Muscle of leg (tissue), 11 donors: ENCODE measurements around the gene ZNF778. TPM values are rescaled to one million over a fixed set of nuclear protein-coding genes. Genes with fewer than 3 reads are reported as not detected.
"Not testable (repeated sequence)": the region's sequence is repeated elsewhere in the genome, so short reads cannot be mapped to it uniquely, and the experiment has no call there.

Experiments
- DNase-seq: peaks from one replicate; pipeline ENCODE4 v3.0.0; 2013
- H3K27ac ChIP-seq: one replicate; pipeline ENCODE4 v1.5.1; 2013; ENCODE audit warnings: mild to moderate bottlenecking, low read length, control low read depth
- H3K27me3 ChIP-seq: one replicate; pipeline ENCODE4 v1.6.1; 2013; ENCODE audit warnings: low read length; ENCODE audit not compliant: control insufficient read depth, insufficient read depth
- H3K36me3 ChIP-seq: one replicate; pipeline ENCODE4 v1.6.1; 2013; ENCODE audit warnings: low read length; ENCODE audit not compliant: control insufficient read depth, insufficient read depth
- H3K4me1 ChIP-seq: one replicate; pipeline ENCODE4 v1.6.1; 2013; ENCODE audit warnings: low read length; ENCODE audit not compliant: control insufficient read depth, insufficient read depth
- H3K4me3 ChIP-seq: one replicate; pipeline ENCODE4 v1.5.1; 2013; ENCODE audit warnings: low read length, control low read depth
- H3K9me3 ChIP-seq: replicated peaks from 2 replicates; pipeline ENCODE4 v1.6.1; 2013; ENCODE audit warnings: low read depth, low read length; ENCODE audit not compliant: control insufficient read depth
- WGBS: methylation state at CpG from one replicate; pipeline ENCODE4 v1.1.5; 2013; ENCODE audit warnings: missing lambda C conversion rate; ENCODE audit not compliant: insufficient coverage; 5-methylcytosine and 5-hydroxymethylcytosine counted together
- polyA plus RNA-seq, 8 donors: library from polyadenylated mRNA; unstranded; fragments of 120-200 nt; gene quantifications; one replicate each; pipeline versions ENCODE4 v1.2.1 to v1.2.3, GENCODE V29; 2013; ENCODE audit warnings: inconsistent platforms in 1 of 8, low replicate concordance in 1 of 8; ENCODE audit not compliant: insufficient read length in 8 of 8, insufficient read depth in 1 of 8
- total RNA-seq: library from RNA; stranded (reverse); fragments of 120-200 nt; gene quantifications from one replicate; pipeline ENCODE4 v1.2.4, GENCODE V29; 2013

ZNF778 gene
- total and polyA plus RNA-seq, 9 donors: 4.6 to 7.7 (median 5.6) TPM

- peaks cover 54% of the 10 kb centered on the region for H3K36me3 ChIP-seq
- H3K27me3 ChIP-seq, H3K27ac ChIP-seq, H3K4me3 ChIP-seq, H3K9me3 ChIP-seq, H3K4me1 ChIP-seq, DNase-seq: not testable (repeated sequence)
- 91% methylated on average over 16 of the region's 25 CpGs for WGBS
Observed at GRCh38 chr16:89188471-89189357, 28.8 kb upstream of the ZNF778 start.

GRCh38 chr16:89189358-89190025, 28.0 kb upstream of the ZNF778 start:
- H3K27me3 ChIP-seq: peaks cover 2% of the 10 kb centered on the region
- DNase-seq: peak; percentile 6
- 31% methylated on average over 2 of the region's 14 CpGs for WGBS
- H3K4me1 ChIP-seq: no peaks in the 10 kb centered on the region
- peaks cover 56% of the 10 kb centered on the region for H3K36me3 ChIP-seq
- no peak overlapping the region for H3K27ac ChIP-seq
- H3K9me3 ChIP-seq: no peaks in the 10 kb centered on the region
- H3K4me3 ChIP-seq: no peak overlapping the region

GRCh38 chr16:89190150-89190958, 27.1 kb upstream of the ZNF778 start:
- peak; percentile 6 for DNase-seq
- no peaks in the 10 kb centered on the region for H3K4me1 ChIP-seq

GRCh38 chr16:89191033-89191900, 26.2 kb upstream of the ZNF778 start:
- no peaks in the 10 kb centered on the region for H3K4me1 ChIP-seq
- no peak overlapping the region for H3K4me3 ChIP-seq
- DNase-seq: peak; percentile 16
- WGBS: 64% methylated on average over 33 of the region's 44 CpGs
- H3K27me3 ChIP-seq: peaks cover 2% of the 10 kb centered on the region
- H3K27ac ChIP-seq: no peak overlapping the region
- no peaks in the 10 kb centered on the region for H3K9me3 ChIP-seq
- peaks cover 64% of the 10 kb centered on the region for H3K36me3 ChIP-seq

More at GRCh38 chr16:89190150-89190958, 27.1 kb upstream of the ZNF778 start:
- 64% methylated on average over 24 of the region's 28 CpGs for WGBS
- H3K9me3 ChIP-seq: no peaks in the 10 kb centered on the region
- no peak overlapping the region for H3K4me3 ChIP-seq
- H3K27me3 ChIP-seq: peaks cover 2% of the 10 kb centered on the region
- H3K36me3 ChIP-seq: peaks cover 64% of the 10 kb centered on the region
- no peak overlapping the region for H3K27ac ChIP-seq

GRCh38 chr16:89191901-89192185, 25.7 kb upstream of the ZNF778 start:
- Histone ChIP-seq H3K9me3 (no peaks in the 10 kb centered on the region), H3K4me1 (no peaks in the 10 kb centered on the region), H3K36me3 (peaks cover 64% of the 10 kb centered on the region), H3K27ac (no peak overlapping the region), H3K27me3 (peaks cover 2% of the 10 kb centered on the region), H3K4me3 (no peak overlapping the region)
- 7% methylated on average over 7 of the region's 19 CpGs for WGBS
- no peak for DNase-seq

GRCh38 chr16:89192186-89192955, 25.1 kb upstream of the ZNF778 start:
- WGBS: 21% methylated on average over 58 of the region's 63 CpGs
- peak overlapping the region; percentile 6 for H3K4me3 ChIP-seq
- H3K4me1 ChIP-seq, H3K27me3 ChIP-seq, H3K9me3 ChIP-seq, H3K27ac ChIP-seq: not testable (repeated sequence)
- peaks cover 59% of the 10 kb centered on the region for H3K36me3 ChIP-seq
- DNase-seq: peak; percentile 81

- peaks cover 6% of the 10 kb centered on the region for H3K4me1 ChIP-seq
- no peak overlapping the region for H3K4me3 ChIP-seq
- H3K36me3 ChIP-seq: peaks cover 56% of the 10 kb centered on the region
- WGBS: 35% methylated on average over 23 of the region's 39 CpGs
- no peak overlapping the region for H3K27ac ChIP-seq
- no peaks in the 10 kb centered on the region for H3K9me3 ChIP-seq
- peak; percentile 65 for DNase-seq
- peaks cover 5% of the 10 kb centered on the region for H3K27me3 ChIP-seq
Observed at GRCh38 chr16:89192956-89193575, 24.4 kb upstream of the ZNF778 start.

- peaks cover 54% of the 10 kb centered on the region for H3K36me3 ChIP-seq
- 67% methylated on average over 30 of the region's 38 CpGs for WGBS
Observed at GRCh38 chr16:89193576-89194293, 23.8 kb upstream of the ZNF778 start.

More at GRCh38 chr16:89193576-89194293, 23.8 kb upstream of the ZNF778 start:
- peak; percentile 7 for DNase-seq
- H3K9me3 ChIP-seq: no peaks in the 10 kb centered on the region
- H3K27me3 ChIP-seq: peaks cover 11% of the 10 kb centered on the region
- H3K4me3 ChIP-seq: no peak overlapping the region
- no peak overlapping the region for H3K27ac ChIP-seq
- peaks cover 7% of the 10 kb centered on the region for H3K4me1 ChIP-seq
